Astrocyte (in vitro differentiated cells and primary cell): ENCODE results near the gene ECM1. TPM values are rescaled to one million over a fixed set of nuclear protein-coding genes. Genes with fewer than 3 reads are reported as not detected.

Experiments used
- DNase-seq: peaks from one replicate; pipeline ENCODE4 v3.0.0-alpha.2; 2010; ENCODE audit warnings: low read depth
- FAIRE-seq: peaks from 2 replicates; lab custom pipeline; 2011; peaks lifted over from hg19 to GRCh38; lab: Jason Lieb, UNC
- H2AFZ ChIP-seq: 2 replicates; pipeline ENCODE4 v1.6.0; 2012; ENCODE audit warnings: low read depth, low read length, inconsistent platforms
- H3K27ac ChIP-seq: 2 replicates; pipeline ENCODE4 v1.5.1; 2011; ENCODE audit warnings: low read depth, low read length, inconsistent platforms
- H3K27me3 ChIP-seq: 2 replicates; pipeline ENCODE4 v1.6.0; 2011; ENCODE audit warnings: low read length, inconsistent platforms; ENCODE audit not compliant: insufficient read depth
- H3K36me3 ChIP-seq: 2 replicates; pipeline ENCODE4 v1.5.1; 2011; ENCODE audit warnings: low read length, inconsistent platforms; ENCODE audit not compliant: insufficient read depth
- H3K4me1 ChIP-seq: 2 replicates; pipeline ENCODE4 v1.5.1; 2011; ENCODE audit warnings: low read length, inconsistent platforms; ENCODE audit not compliant: insufficient read depth
- H3K4me2 ChIP-seq: 2 replicates; pipeline ENCODE4 v1.6.0; 2012; ENCODE audit warnings: low read length, inconsistent platforms
- H3K4me3 ChIP-seq: 2 replicates; pipeline ENCODE4 v1.5.1; 2011; ENCODE audit warnings: low read depth, mild to moderate bottlenecking, low read length, inconsistent platforms; ENCODE audit not compliant: insufficient read depth
- H3K79me2 ChIP-seq: 2 replicates; pipeline ENCODE4 v1.6.0; 2012; ENCODE audit warnings: mild to moderate bottlenecking, low read length, inconsistent platforms; ENCODE audit not compliant: insufficient read depth
- H3K9ac ChIP-seq: 2 replicates; pipeline ENCODE4 v1.6.0; 2012; ENCODE audit warnings: mild to moderate bottlenecking, low read length, inconsistent platforms
- H3K9me3 ChIP-seq: 2 replicates; pipeline ENCODE4 v1.5.1; 2012; ENCODE audit warnings: low read depth, mild to moderate bottlenecking, low read length, inconsistent platforms; ENCODE audit not compliant: insufficient read depth
- H4K20me1 ChIP-seq: 2 replicates; pipeline ENCODE4 v1.6.0; 2012; ENCODE audit warnings: low read length, inconsistent platforms; ENCODE audit not compliant: insufficient read depth
- H3K27ac Mint-ChIP-seq: one replicate; pipeline ENCODE4 v1.8.0; 2021; ENCODE audit warnings: mild to moderate bottlenecking, mixed read lengths; ENCODE audit not compliant: unreplicated experiment
- H3K27me3 Mint-ChIP-seq: one replicate; pipeline ENCODE4 v1.8.0; 2021; ENCODE audit warnings: low read depth, mixed read lengths; ENCODE audit not compliant: unreplicated experiment
- H3K36me3 Mint-ChIP-seq: one replicate; pipeline ENCODE4 v1.8.0; 2021; ENCODE audit warnings: low read depth, mixed read lengths; ENCODE audit not compliant: unreplicated experiment
- H3K4me1 Mint-ChIP-seq: one replicate; pipeline ENCODE4 v1.8.0; 2021; ENCODE audit warnings: low read depth, mixed read lengths; ENCODE audit not compliant: unreplicated experiment
- H3K4me3 Mint-ChIP-seq: one replicate; pipeline ENCODE4 v1.8.0; 2021; ENCODE audit warnings: mild to moderate bottlenecking, moderate library complexity, mixed read lengths; ENCODE audit not compliant: unreplicated experiment
- H3K9me3 Mint-ChIP-seq: one replicate; pipeline ENCODE4 v1.8.0; 2021; ENCODE audit warnings: mild to moderate bottlenecking, mixed read lengths; ENCODE audit not compliant: unreplicated experiment
- CTCF ChIP-seq: IDR thresholded peaks from 2 replicates; pipeline ENCODE4 v1.5.1; 2011; ENCODE audit warnings: low read depth, mild to moderate bottlenecking, inconsistent platforms, low read length, moderate library complexity; ENCODE audit not compliant: insufficient read depth
- EZH2 ChIP-seq: IDR thresholded peaks from 2 replicates; pipeline ENCODE4 v1.6.1; 2012; ENCODE audit warnings: mild to moderate bottlenecking, low read length, inconsistent platforms; ENCODE audit not compliant: insufficient read depth
- total RNA-seq: library from RNA; stranded (reverse); gene quantifications from 2 replicates; pipeline ENCODE4 v1.2.1, GENCODE V29; 2021

The ECM1 gene
- total RNA-seq, 1 donor from 2014 or later: 26.0 TPM

DNA sequence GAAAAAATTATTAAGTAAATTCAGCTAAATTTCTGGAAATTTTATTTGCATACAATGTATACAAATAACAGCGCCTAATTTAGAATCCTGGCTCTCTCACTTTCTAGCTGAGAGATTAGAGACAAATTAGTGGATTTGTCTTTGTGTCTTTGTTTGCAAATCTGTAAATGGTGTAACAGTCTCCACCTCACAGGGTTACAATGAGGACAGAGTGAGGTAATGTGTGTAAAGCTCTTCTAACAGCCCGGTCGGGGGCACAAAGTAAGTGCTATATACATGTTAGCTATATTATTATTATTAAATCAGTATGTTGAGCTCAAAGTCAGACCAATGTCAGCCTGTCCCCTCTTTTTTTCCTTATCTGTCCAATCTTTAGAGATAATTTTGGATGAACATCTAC, 36.3 kb downstream of the ECM1 start:
- Histone ChIP-seq H4K20me1 (no peaks in the 10 kb centered on the region), H3K4me1 (no peaks in the 10 kb centered on the region), H3K27ac (no peak overlapping the region), H3K9ac (no peak overlapping the region), H3K36me3 (no peaks in the 10 kb centered on the region), H3K79me2 (no peaks in the 10 kb centered on the region), H3K4me3 (no peak overlapping the region), H2AFZ (no peak overlapping the region), H3K9me3 (no peaks in the 10 kb centered on the region), H3K4me2 (no peak overlapping the region), H3K27me3 (no peaks in the 10 kb centered on the region)
- H3K4me1 Mint-ChIP-seq: no peaks in the 10 kb centered on the region
- H3K36me3 Mint-ChIP-seq: no peaks in the 10 kb centered on the region
- TF ChIP-seq CTCF (no peak), EZH2 (no peak)
- H3K27ac Mint-ChIP-seq: no peak overlapping the region
- no peak overlapping the region for H3K4me3 Mint-ChIP-seq
- no peaks in the 10 kb centered on the region for H3K9me3 Mint-ChIP-seq
- H3K27me3 Mint-ChIP-seq: no peaks in the 10 kb centered on the region
- no peak for DNase-seq
- FAIRE-seq: no peak

GRCh38 chr1:150545486-150546032, 37.6 kb downstream of the ECM1 start:
- H3K27me3 Mint-ChIP-seq: no peaks in the 10 kb centered on the region
- no peaks in the 10 kb centered on the region for H3K79me2 ChIP-seq
- DNase-seq (no peak), FAIRE-seq (no peak)
- no peak overlapping the region for H3K4me2 ChIP-seq
- TF ChIP-seq CTCF: no peak
- no peak for TF ChIP-seq EZH2
- no peak overlapping the region for H3K27ac ChIP-seq
- H4K20me1 ChIP-seq: no peaks in the 10 kb centered on the region
- no peak overlapping the region for H2AFZ ChIP-seq
- H3K4me3 ChIP-seq: no peak overlapping the region
- peak overlapping the region; percentile 42 for H3K4me3 Mint-ChIP-seq
- H3K27me3 ChIP-seq: no peaks in the 10 kb centered on the region
- H3K4me1 Mint-ChIP-seq: peaks cover 3% of the 10 kb centered on the region
- H3K9me3 Mint-ChIP-seq: no peaks in the 10 kb centered on the region
- no peak overlapping the region for H3K27ac Mint-ChIP-seq
- H3K36me3 ChIP-seq: no peaks in the 10 kb centered on the region
- H3K9ac ChIP-seq: no peak overlapping the region
- no peaks in the 10 kb centered on the region for H3K36me3 Mint-ChIP-seq
- no peaks in the 10 kb centered on the region for H3K9me3 ChIP-seq
- H3K4me1 ChIP-seq: peaks cover 4% of the 10 kb centered on the region

GRCh38 chr1:150546294-150546937, 38.5 kb downstream of the ECM1 start:
- Mint-ChIP-seq H3K9me3 (no peaks in the 10 kb centered on the region), H3K36me3 (no peaks in the 10 kb centered on the region), H3K27me3 (no peaks in the 10 kb centered on the region), H3K4me1 (peaks cover 3% of the 10 kb centered on the region), H3K4me3 (no peak overlapping the region), H3K27ac (no peak overlapping the region)
- Histone ChIP-seq H3K4me3 (no peak overlapping the region), H3K9ac (no peak overlapping the region), H4K20me1 (no peaks in the 10 kb centered on the region), H3K9me3 (no peaks in the 10 kb centered on the region), H3K36me3 (no peaks in the 10 kb centered on the region), H3K4me1 (peaks cover 4% of the 10 kb centered on the region), H3K27ac (no peak overlapping the region), H3K27me3 (no peaks in the 10 kb centered on the region), H2AFZ (no peak overlapping the region), H3K4me2 (no peak overlapping the region), H3K79me2 (no peaks in the 10 kb centered on the region)
- FAIRE-seq (no peak), DNase-seq (no peak)
- TF ChIP-seq EZH2: no peak
- no peak for TF ChIP-seq CTCF
